ENCODE results near the gene LPAR2. TPM values are rescaled to one million over a fixed set of nuclear protein-coding genes. Genes with fewer than 3 reads are reported as not detected.

The LPAR2 gene
- total and polyA plus RNA-seq, 7 donors, result 0.08 to 1.5 (median 0.42) TPM

DNA sequence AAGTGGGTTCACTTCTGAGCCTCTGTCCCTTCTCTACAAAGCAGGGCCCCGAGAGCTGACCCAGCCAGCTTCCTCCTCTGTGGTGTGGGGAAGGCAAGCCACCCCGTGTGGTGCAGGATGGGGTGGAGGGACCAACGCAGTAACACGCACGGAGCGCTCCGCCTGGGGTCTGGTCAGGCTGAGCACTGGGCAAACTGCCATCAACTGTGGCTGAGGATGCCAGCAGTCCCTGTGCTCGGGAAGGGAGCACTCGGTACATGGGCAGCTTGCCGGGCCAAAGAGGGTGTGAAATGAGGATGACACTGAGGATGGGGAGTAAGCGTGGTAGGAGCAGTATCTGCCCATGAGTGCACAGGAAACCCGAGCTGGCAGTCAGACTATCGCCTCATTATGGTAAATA is 23.1 kb upstream of the LPAR2 start:
- Histone ChIP-seq H3K36me3 (ENCODE audit: insufficient read depth in 1 of 2, low read depth in 1 of 2) (peaks cover 17 to 100% of the 10 kb centered on the region in 2 donors), H3K27ac (no peak overlapping the region), H3K4me1 (no peaks in the 10 kb centered on the region)

DNA sequence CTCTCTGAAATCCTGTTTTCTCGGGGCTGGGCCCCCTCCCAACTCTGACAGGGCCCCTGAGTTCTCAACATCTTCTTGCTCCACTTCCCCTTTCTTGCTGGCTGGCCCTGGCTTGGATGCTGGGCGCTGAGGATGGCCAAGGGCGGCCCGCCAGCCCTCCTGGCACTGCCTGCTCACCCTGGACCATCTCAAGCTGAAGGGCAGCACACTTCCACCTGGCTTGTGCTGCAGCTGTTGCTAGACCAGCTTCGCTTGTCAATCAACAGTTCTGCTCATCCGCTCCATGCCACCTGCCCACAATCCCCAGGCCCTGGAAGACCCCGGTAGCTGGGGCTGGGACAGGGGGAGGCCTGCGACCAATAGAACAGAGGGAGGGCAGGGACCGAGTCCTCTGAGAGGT is 22.3 kb upstream of the LPAR2 start:
- peak overlapping the region; percentile 36 for H3K27ac ChIP-seq
- peaks cover 20 to 100% of the 10 kb centered on the region in 2 donors for H3K36me3 ChIP-seq (ENCODE audit: insufficient read depth in 1 of 2, low read depth in 1 of 2)
- peak in 3 of 4 donors; percentile 59 to 79 (median 65) for ATAC-seq
- H3K9me3 ChIP-seq, result no peaks in the 10 kb centered on the region
- WGBS, 3 donors, result 37 to 54% (median 38%) methylated on average over 9 of the region's 9 CpGs
- intact Hi-C loops (cut with DNase I), result no loop called here
- no peak overlapping the region for H3K4me3 ChIP-seq
- TF ChIP-seq, protein P1, sequence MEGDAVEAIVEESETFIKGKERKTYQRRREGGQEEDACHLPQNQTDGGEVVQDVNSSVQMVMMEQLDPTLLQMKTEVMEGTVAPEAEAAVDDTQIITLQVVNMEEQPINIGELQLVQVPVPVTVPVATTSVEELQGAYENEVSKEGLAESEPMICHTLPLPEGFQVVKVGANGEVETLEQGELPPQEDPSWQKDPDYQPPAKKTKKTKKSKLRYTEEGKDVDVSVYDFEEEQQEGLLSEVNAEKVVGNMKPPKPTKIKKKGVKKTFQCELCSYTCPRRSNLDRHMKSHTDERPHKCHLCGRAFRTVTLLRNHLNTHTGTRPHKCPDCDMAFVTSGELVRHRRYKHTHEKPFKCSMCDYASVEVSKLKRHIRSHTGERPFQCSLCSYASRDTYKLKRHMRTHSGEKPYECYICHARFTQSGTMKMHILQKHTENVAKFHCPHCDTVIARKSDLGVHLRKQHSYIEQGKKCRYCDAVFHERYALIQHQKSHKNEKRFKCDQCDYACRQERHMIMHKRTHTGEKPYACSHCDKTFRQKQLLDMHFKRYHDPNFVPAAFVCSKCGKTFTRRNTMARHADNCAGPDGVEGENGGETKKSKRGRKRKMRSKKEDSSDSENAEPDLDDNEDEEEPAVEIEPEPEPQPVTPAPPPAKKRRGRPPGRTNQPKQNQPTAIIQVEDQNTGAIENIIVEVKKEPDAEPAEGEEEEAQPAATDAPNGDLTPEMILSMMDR (IDR thresholded peaks at IDR 0.05), result no peak
- no peaks in the 10 kb centered on the region for H3K27me3 ChIP-seq (ENCODE audit: insufficient read depth in 3 of 3, low read length in 2 of 3)
- H3K4me1 ChIP-seq, result no peaks in the 10 kb centered on the region
- no peak for DNase-seq

More for the DNA sequence above, 23.1 kb upstream of the LPAR2 start:
- no peak for DNase-seq
- 39 to 45% (median 41%) methylated on average over 13 of the region's 13 CpGs for WGBS, 3 donors
- TF ChIP-seq, protein P1 (IDR thresholded peaks at IDR 0.05), result no peak
- intact Hi-C loops (cut with DNase I), result no loop called here
- Histone ChIP-seq H3K27me3 (ENCODE audit: insufficient read depth in 3 of 3, low read length in 2 of 3) (no peaks in the 10 kb centered on the region), H3K9me3 (no peaks in the 10 kb centered on the region), H3K4me3 (no peak overlapping the region)
- peak in 2 of 4 donors; percentile 19 to 23 for ATAC-seq

DNA sequence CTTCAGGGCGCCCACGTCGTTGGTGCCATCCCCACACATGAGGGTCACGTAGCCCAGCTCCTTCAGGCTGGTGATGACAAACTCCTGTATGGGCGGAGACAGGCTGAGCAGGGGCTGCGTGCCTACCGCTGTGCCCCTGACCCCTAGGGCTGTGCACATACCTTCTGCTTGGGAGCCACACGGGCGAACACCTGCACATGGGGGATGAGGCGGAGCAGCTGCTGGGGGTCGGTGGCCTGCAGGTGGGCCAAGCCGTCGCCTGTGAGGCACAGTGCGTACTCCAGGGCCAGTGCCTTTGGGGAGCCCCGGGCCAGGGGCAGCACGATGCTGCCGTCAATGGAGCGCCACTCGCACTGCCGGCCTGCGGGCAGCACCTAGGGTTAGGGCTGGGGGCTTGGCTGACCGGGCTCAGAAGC is 21.6 kb upstream of the LPAR2 start:
- H3K4me3 ChIP-seq, result no peak overlapping the region
- H3K27me3 ChIP-seq (ENCODE audit: insufficient read depth in 3 of 3, low read length in 2 of 3), result no peaks in the 10 kb centered on the region
- peaks cover 14 to 100% of the 10 kb centered on the region in 2 donors for H3K36me3 ChIP-seq (ENCODE audit: insufficient read depth in 1 of 2, low read depth in 1 of 2)
- 93 to 96% (median 94%) methylated on average over 21 to 22 of the region's 22 CpGs for WGBS, 3 donors
- DNase-seq (no peak), ATAC-seq (no peak)
- no peaks in the 10 kb centered on the region for H3K4me1 ChIP-seq
- no peaks in the 10 kb centered on the region for H3K9me3 ChIP-seq
- intact Hi-C loops (cut with DNase I), result loop anchor here in 1 of 2 donors (5.0 kb wide), 1 partner anchor 117 kb away; no protein-coding TSS in a partner anchor
- TF ChIP-seq, protein P1 (IDR thresholded peaks at IDR 0.05), result no peak
- no peak overlapping the region for H3K27ac ChIP-seq

DNA sequence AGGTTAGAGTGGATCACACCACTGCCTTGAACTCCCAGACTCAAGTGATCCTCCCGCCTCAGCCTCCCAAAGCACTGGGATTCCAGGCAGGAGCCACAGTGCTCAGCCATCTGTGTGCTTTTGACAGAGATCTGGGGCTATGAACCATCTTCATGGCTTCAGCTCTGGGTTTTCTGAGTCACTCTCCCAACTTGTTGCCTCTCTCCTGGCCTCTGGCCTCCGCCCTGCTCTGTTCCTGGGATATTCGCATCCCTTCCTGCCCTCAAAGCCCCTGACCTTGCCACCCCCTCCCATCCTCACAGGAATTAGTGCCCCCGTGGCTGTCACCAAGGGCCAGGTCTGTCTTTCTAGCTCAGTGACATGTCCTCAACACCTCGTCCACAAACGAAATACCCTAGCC is 21.1 kb upstream of the LPAR2 start:
- H3K9me3 ChIP-seq, result no peaks in the 10 kb centered on the region
- H3K27me3 ChIP-seq (ENCODE audit: insufficient read depth in 3 of 3, low read length in 2 of 3), result no peaks in the 10 kb centered on the region
- no peak overlapping the region for H3K27ac ChIP-seq
- H3K4me1 ChIP-seq, result no peaks in the 10 kb centered on the region
- intact Hi-C loops (cut with DNase I), result loop anchor here in 1 of 2 donors (5.0 kb wide), 1 partner anchor 117 kb away; no protein-coding TSS in a partner anchor
- H3K4me3 ChIP-seq, result no peak overlapping the region
- no peak for ATAC-seq
- peaks cover 12 to 100% of the 10 kb centered on the region in 2 donors for H3K36me3 ChIP-seq (ENCODE audit: insufficient read depth in 1 of 2, low read depth in 1 of 2)
- TF ChIP-seq, protein P1 (IDR thresholded peaks at IDR 0.05), result no peak
- DNase-seq, result no peak
- WGBS, 3 donors, result 88 to 93% (median 92%) methylated on average over 5 to 6 of the region's 6 CpGs
